ENCODE data around the gene HOXB1.

DNA sequence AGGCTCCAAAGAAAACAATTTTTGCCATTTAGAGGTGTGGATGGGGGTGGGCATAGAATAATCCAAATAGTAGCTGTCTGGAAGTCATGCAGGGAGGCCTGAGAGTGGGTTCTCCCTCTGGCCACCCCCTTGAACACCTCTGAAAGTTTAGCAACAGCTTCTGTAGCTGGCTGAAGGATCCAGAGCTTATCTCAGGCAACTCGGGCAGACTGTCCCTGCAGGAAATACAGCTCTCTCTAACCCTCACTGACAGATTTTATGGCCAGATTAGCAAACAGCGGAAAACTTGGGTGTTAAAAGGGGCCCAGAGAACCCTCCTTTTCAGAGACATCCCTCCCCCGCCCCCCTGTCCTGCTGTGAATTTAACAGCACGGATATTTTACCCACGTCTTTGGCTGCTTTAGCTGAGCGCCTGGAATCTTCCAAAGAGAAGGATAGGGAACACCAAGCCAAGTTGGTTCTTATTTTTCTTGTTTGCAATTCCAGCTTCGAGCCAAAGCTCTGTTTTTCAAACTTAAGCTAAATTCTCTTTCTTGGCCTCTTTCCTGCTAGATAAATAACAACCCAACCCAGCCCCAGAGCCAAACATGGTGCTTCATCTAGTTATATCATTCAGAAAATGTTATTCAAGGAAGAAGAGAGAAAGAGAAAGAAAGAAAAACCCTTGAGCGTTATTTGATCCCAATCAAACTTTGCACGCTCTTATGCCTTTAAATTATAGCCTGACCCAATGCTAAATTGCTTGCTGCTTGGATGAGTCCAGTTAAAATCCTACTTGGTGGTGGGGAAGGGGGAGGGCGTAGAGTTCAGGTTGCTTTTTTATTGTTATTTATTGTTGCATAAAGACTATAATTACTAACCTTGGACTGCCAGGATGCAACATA is 16.4 kb upstream of the HOXB1 start:
- TF ChIP-seq POLR2AphosphoS5 (IDR thresholded peaks at IDR 0.05; ENCODE audit: low read depth) = no peak
- TF ChIP-seq, protein P1, sequence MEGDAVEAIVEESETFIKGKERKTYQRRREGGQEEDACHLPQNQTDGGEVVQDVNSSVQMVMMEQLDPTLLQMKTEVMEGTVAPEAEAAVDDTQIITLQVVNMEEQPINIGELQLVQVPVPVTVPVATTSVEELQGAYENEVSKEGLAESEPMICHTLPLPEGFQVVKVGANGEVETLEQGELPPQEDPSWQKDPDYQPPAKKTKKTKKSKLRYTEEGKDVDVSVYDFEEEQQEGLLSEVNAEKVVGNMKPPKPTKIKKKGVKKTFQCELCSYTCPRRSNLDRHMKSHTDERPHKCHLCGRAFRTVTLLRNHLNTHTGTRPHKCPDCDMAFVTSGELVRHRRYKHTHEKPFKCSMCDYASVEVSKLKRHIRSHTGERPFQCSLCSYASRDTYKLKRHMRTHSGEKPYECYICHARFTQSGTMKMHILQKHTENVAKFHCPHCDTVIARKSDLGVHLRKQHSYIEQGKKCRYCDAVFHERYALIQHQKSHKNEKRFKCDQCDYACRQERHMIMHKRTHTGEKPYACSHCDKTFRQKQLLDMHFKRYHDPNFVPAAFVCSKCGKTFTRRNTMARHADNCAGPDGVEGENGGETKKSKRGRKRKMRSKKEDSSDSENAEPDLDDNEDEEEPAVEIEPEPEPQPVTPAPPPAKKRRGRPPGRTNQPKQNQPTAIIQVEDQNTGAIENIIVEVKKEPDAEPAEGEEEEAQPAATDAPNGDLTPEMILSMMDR (conservative IDR thresholded peaks at IDR 0.05; ENCODE audit: low read depth in 2 of 2) = no peak
- no peak for TF ChIP-seq STAT1 (IDR thresholded peaks at IDR 0.05; ENCODE audit: unreplicated experiment)
- no peak for TF ChIP-seq EZH2phosphoT487 (IDR thresholded peaks at IDR 0.05; ENCODE audit: unreplicated experiment)
- TF ChIP-seq EZH2 (IDR thresholded peaks at IDR 0.05; ENCODE audit: low read depth, unreplicated experiment) = peak; percentile 64
- TF ChIP-seq JUNB (IDR thresholded peaks at IDR 0.05; ENCODE audit: unreplicated experiment) = no peak
- TF ChIP-seq, protein P2, sequence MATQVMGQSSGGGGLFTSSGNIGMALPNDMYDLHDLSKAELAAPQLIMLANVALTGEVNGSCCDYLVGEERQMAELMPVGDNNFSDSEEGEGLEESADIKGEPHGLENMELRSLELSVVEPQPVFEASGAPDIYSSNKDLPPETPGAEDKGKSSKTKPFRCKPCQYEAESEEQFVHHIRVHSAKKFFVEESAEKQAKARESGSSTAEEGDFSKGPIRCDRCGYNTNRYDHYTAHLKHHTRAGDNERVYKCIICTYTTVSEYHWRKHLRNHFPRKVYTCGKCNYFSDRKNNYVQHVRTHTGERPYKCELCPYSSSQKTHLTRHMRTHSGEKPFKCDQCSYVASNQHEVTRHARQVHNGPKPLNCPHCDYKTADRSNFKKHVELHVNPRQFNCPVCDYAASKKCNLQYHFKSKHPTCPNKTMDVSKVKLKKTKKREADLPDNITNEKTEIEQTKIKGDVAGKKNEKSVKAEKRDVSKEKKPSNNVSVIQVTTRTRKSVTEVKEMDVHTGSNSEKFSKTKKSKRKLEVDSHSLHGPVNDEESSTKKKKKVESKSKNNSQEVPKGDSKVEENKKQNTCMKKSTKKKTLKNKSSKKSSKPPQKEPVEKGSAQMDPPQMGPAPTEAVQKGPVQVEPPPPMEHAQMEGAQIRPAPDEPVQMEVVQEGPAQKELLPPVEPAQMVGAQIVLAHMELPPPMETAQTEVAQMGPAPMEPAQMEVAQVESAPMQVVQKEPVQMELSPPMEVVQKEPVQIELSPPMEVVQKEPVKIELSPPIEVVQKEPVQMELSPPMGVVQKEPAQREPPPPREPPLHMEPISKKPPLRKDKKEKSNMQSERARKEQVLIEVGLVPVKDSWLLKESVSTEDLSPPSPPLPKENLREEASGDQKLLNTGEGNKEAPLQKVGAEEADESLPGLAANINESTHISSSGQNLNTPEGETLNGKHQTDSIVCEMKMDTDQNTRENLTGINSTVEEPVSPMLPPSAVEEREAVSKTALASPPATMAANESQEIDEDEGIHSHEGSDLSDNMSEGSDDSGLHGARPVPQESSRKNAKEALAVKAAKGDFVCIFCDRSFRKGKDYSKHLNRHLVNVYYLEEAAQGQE (IDR thresholded peaks at IDR 0.05; ENCODE audit: unreplicated experiment) = no peak
- no peak for TF ChIP-seq CREB1 (CRISPR knock-in tag; IDR thresholded peaks at IDR 0.05; ENCODE audit: low read depth)

Data from GM23338 (cell line).